Motor neuron (in vitro differentiated cells): ENCODE data around the gene THADA. TPM values are rescaled to one million over a fixed set of nuclear protein-coding genes. Genes with fewer than 3 reads are reported as not detected.

Experiments used
- ATAC-seq, 8 experiments: fragments of 200-7000 bp; cut with Tn5 transposase; replicated peaks in 6 of 8; 2 replicates each; pipeline ENCODE4 v1.8.0; 2021; ENCODE audit warnings: mild to moderate bottlenecking in 8 of 8, moderate library complexity in 8 of 8
- H3K27ac ChIP-seq, 2 donors: fragments of 250-450 bp; sonication (Bioruptor Pico); 2 replicates each; pipeline ENCODE4 v1.9.0; 2021; ENCODE audit warnings: antibody characterized with exemption in 2 of 2, mild to moderate bottlenecking in 2 of 2, moderate library complexity in 1 of 2
- H3K4me1 ChIP-seq, 2 donors: fragments of 250-450 bp; sonication (Bioruptor Pico); replicated peaks in 1 of 2; 2 replicates each; pipeline ENCODE4 v1.6.1; 2021; ENCODE audit warnings: antibody characterized with exemption in 2 of 2, mild to moderate bottlenecking in 2 of 2, moderate library complexity in 1 of 2
- H3K4me3 ChIP-seq, 5 donors: fragments of 250-450 bp; sonication (Bioruptor Pico); 2 replicates each; pipeline ENCODE4 v1.9.0; 2021; ENCODE audit warnings: antibody characterized with exemption in 5 of 5, mild to moderate bottlenecking in 5 of 5, moderate library complexity in 4 of 5
- WGBS, 10 experiments: fragments of 450-650 bp; shearing (Covaris generic); methylation state at CpG; one replicate each; pipeline ENCODE4 v1.0.0; 2022; 5-methylcytosine and 5-hydroxymethylcytosine counted together
- in situ Hi-C, 9 experiments: fragments of 400-800 bp; cut with MboI; loops; one replicate each; pipeline ENCODE4 v1.15.0; 2021; ENCODE audit warnings: low sequenced_read_pairs in 9 of 9, low pct_unique_long_range_greater_than_20kb in 2 of 9; ENCODE audit not compliant: unreplicated experiment in 9 of 9
- total RNA-seq, 8 experiments: library from RNA; unstranded; fragments of 300-600 nt; gene quantifications; 2 replicates each; pipeline versions ENCODE4 v1.2.3 to v1.2.4, GENCODE V29; 2022

Gene THADA
- total RNA-seq, 8 experiments from 2014 or later = 10.4 to 33.6 (median 15.9) TPM

GRCh38 chr2:43280994-43281393, 314.8 kb downstream of the THADA start:
- in situ Hi-C loops = no loop called here
- 50 to 100% (median 94%) methylated on average over 1 to 2 of the region's 2 CpGs; no CpG with 5 or more reads in 1 of the 10 experiments for WGBS, 10 experiments
- Histone ChIP-seq H3K4me3 (no peak overlapping the region), H3K4me1 (no peaks in the 10 kb centered on the region), H3K27ac (no peak overlapping the region)
- ATAC-seq = no peak

- Histone ChIP-seq H3K4me1 (no peaks in the 10 kb centered on the region), H3K4me3 (no peak overlapping the region), H3K27ac (no peak overlapping the region)
- 81 to 100% (median 95%) methylated on average over 2 to 8 of the region's 8 CpGs for WGBS, 10 experiments
- in situ Hi-C loops = no loop called here
- no peak for ATAC-seq
These were observed 316.5 kb downstream of the THADA start for GRCh38 chr2:43279317-43279840.

DNA sequence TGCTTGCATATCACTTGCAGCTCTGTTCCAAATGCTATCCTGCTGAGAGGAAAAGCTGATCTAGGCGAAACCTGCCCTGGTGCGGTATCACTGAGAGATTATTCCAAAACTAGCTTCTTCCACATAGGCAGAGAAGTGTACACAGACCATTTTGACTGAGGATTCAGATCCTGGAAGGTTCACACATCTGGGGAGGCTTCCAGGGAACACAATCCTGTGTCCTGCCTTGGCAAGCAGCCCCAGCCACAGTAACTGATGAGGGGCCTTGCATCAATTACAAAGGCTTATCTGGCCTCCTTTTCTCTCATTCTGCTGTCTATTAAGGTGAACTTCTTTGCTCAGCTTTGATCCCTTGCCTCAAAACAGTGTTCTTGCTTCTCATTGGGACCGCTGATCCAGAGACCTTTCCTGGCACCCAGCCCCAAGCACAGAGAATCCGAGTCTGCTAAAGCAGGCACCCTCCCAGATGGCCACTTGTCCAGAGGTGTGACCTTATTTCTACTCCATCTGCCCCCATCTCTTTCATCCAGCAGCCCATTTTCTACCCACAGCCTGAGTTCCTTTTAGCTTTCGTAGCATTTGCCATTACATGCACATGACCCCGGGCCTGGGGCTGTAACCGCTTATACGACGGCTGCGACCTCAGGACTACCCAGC, 317.1 kb downstream of the THADA start:
- Histone ChIP-seq H3K4me3 (no peak overlapping the region), H3K27ac (no peak overlapping the region), H3K4me1 (no peaks in the 10 kb centered on the region)
- in situ Hi-C loops = no loop called here
- ATAC-seq = no peak
- 70 to 90% (median 88%) methylated on average over 1 to 8 of the region's 10 CpGs; no CpG with 5 or more reads in 3 of the 10 experiments for WGBS, 10 experiments

DNA sequence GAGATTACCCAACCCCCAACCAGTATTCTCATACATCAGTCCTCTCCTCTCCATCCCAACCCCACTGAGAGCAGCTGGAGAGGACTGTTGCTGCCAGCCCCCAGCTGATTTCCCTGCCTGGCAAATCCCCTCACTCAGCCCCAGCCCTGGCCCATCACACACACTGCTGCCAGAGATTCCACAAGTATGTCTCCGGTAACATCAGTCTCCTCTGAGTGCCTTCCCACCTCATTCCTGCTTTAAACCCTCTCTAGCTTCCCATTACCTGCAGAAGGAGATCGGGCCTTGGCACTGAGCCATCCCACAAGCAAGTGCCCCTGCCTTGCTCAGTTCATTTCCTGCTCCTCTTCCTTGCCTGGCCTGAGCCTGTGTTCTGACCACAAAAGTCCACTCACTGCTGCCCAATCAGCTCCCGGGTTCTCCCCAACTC, 318.9 kb downstream of the THADA start:
- peak in 1 of 8 experiments; percentile 60 for ATAC-seq
- in situ Hi-C loops = no loop called here
- H3K4me1 ChIP-seq = no peaks in the 10 kb centered on the region
- H3K27ac ChIP-seq = no peak overlapping the region
- 57 to 100% (median 100%) methylated on average over 1 to 2 of the region's 3 CpGs; no CpG with 5 or more reads in 6 of the 10 experiments for WGBS, 10 experiments
- no peak overlapping the region for H3K4me3 ChIP-seq

DNA sequence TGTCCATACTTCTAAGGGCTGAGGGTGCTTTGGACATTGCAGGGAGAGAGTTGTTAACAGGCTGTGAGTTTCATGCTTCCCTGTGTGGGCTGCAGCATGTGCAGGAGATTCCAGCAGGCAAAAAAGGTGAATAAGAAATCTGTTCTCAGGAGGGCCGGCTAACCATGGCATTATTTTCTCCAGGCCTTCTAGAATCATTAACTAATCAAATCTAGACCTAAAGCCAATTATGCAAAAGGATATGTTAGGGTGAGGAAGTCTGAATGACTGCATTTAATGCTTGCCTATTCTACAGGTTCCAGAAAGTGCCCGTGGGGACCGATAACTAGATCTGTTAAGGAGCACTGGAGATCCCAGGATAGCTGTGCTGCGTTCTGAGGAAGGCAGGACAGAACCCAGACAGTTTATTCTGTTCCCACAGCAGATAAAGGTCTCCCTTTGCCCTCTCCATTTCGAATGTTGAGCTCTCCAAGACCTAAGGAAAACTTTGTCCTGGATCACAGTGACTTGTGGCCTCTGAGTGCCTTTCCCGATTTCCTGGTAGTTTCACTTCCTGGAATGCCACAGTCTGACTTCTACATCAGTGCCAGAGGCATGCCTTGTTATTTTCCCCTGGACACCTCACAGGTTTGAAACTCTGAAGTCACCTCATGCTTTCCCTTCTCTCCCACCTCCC, 319.4 kb downstream of the THADA start:
- WGBS, 10 experiments = 0 to 100% (median 85%) methylated on average over 1 to 5 of the region's 6 CpGs; no CpG with 5 or more reads in 2 of the 10 experiments
- Histone ChIP-seq H3K4me1 (no peaks in the 10 kb centered on the region), H3K27ac (no peak overlapping the region), H3K4me3 (no peak overlapping the region)
- peak in 2 of 8 experiments; percentile 35 to 70 for ATAC-seq
- in situ Hi-C loops = no loop called here

DNA sequence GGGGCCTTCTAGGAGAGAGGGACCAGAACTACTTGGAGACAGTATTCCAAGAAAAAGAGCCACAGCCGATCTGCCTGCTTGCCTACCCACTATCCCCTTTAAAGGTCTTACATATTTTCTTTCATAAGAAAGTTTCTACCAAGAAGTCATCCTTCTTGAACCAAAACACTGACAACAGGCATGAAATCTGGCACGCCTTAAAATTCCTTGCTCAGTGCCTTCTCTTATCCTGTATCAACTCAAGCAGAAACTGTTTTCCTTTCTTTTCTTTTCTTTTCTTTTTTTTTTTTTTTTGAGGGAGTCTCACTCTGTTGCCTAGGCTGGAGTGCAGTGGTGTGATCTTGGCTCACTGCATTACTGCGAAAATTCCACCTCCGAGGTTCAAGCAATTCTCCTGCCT, 321.1 kb downstream of the THADA start:
- Histone ChIP-seq H3K4me3 (no peak overlapping the region), H3K27ac (no peak overlapping the region), H3K4me1 (no peaks in the 10 kb centered on the region)
- in situ Hi-C loops = no loop called here
- no peak for ATAC-seq
- 71 to 100% (median 92%) methylated on average over 1 to 4 of the region's 4 CpGs; no CpG with 5 or more reads in 2 of the 10 experiments for WGBS, 10 experiments

DNA sequence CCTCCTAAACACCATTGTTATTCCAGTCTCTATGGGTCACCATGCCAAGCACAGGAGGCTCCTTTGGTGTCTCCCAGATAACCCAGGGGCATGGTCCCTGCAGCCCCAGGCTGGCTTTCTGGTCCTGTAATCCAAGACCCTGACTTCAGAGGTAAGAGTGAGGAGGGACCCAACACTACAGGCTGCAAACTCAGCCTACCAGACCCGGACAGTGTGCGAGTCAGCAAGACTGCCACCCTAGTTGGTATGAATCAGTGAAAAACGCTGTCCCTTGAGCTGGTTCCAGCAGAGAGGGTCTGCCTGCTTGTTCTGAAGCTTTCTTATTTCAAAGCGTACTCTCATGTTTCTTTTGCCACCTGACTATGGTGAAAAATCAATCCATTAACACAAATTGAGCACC, 321.8 kb downstream of the THADA start:
- Histone ChIP-seq H3K4me1 (peaks cover 0 to 6% of the 10 kb centered on the region in 2 donors), H3K27ac (no peak overlapping the region), H3K4me3 (no peak overlapping the region)
- in situ Hi-C loops = no loop called here
- ATAC-seq = peak in 1 of 8 experiments; percentile 35
- 64 to 100% (median 87%) methylated on average over 1 to 4 of the region's 4 CpGs; no CpG with 5 or more reads in 2 of the 10 experiments for WGBS, 10 experiments

DNA sequence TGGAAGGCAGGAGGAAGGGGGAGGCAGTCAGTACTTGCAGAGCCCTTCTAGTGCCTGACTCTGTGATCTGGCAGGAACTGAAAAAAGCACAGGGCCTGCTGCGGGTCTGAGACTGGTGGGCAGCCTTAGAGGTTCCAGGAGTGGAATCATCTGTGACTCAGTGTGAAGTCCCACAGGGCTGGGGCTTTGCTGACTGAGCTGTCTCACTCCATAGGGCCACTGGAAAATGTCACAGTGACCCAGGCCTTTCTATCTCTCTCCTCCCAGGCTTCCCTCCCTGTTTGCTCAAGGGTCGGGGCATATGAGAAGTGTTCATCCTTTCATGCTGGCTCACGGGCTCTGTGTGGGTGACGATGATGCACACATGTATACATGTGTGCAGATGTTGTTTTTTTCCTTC, 322.3 kb downstream of the THADA start:
- Histone ChIP-seq H3K27ac (no peak overlapping the region), H3K4me3 (no peak overlapping the region), H3K4me1 (peaks cover 3 to 11% of the 10 kb centered on the region in 2 donors)
- in situ Hi-C loops = no loop called here
- peak in 2 of 8 experiments; percentile 33 to 37 for ATAC-seq
- 80 to 90% (median 80%) methylated on average over 1 to 4 of the region's 4 CpGs; no CpG with 5 or more reads in 7 of the 10 experiments for WGBS, 10 experiments

DNA sequence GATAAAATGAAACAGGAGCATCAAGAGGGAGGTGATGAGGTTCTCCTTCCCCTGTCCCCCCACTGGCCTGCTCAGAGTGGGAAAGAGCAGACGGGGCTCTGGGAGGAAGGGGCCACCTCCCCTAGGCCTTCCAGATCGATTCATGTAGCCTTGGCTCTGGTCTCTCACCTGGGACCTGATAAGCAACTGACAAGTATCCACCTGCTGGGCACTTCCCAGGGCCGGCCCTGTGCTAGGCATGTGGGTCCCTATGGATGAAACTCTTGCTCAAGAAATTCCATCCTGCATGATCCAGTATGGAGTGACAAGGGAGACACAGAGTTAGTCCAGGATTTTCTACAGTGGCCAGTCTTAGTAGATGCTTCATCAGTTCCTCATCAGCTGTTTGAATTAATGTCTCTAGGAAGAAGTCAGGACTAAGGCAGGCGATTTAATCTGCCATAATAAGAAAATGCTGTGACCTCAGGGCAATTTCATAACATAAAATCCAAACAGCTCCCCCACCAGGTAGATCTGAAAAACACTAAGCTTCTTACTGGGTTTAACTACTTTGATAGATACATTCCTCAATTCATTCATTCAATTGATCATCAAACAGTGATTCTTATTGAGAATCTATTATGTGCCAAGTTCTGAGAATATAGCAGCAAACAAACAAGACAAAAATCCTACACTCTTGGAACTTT, 324.8 kb downstream of the THADA start:
- no peak overlapping the region for H3K27ac ChIP-seq
- H3K4me1 ChIP-seq = peaks cover 3 to 15% of the 10 kb centered on the region in 2 donors
- no peak for ATAC-seq
- in situ Hi-C loops = no loop called here
- 0 to 100% (median 95%) methylated on average over 1 to 3 of the region's 4 CpGs; no CpG with 5 or more reads in 3 of the 10 experiments for WGBS, 10 experiments
- H3K4me3 ChIP-seq = no peak overlapping the region

- peaks cover 3 to 15% of the 10 kb centered on the region in 2 donors for H3K4me1 ChIP-seq
- H3K27ac ChIP-seq = no peak overlapping the region
- in situ Hi-C loops = no loop called here
- no peak for ATAC-seq
- 67 to 100% (median 100%) methylated on average over 1 to 2 of the region's 2 CpGs; no CpG with 5 or more reads in 5 of the 10 experiments for WGBS, 10 experiments
- no peak overlapping the region for H3K4me3 ChIP-seq
These were observed 325.4 kb downstream of the THADA start for GRCh38 chr2:43270461-43270860.

- ATAC-seq = peak in 6 of 8 experiments; percentile 27 to 67 (median 40)
- peaks cover 3 to 15% of the 10 kb centered on the region in 2 donors for H3K4me1 ChIP-seq
- no peak overlapping the region for H3K4me3 ChIP-seq
- WGBS, 10 experiments = 0 to 86% (median 70%) methylated on average over 1 to 2 of the region's 3 CpGs; no CpG with 5 or more reads in 6 of the 10 experiments
- H3K27ac ChIP-seq = no peak overlapping the region
- in situ Hi-C loops = no loop called here
These were observed 326.1 kb downstream of the THADA start for GRCh38 chr2:43269706-43270105.

- 7 to 96% (median 73%) methylated on average over 2 to 9 of the region's 14 CpGs; no CpG with 5 or more reads in 2 of the 10 experiments for WGBS, 10 experiments
- peak; percentile 36 to 93 (median 84) for ATAC-seq
- Histone ChIP-seq H3K4me3 (no peak overlapping the region), H3K27ac (peak overlapping the region in 1 of 2 donors; percentile 16), H3K4me1 (peaks cover 3 to 15% of the 10 kb centered on the region in 2 donors)
- in situ Hi-C loops = no loop called here
These were observed 326.7 kb downstream of the THADA start for GRCh38 chr2:43269074-43269572.
